ENCODE results near the gene ASCC2. TPM values are rescaled to one million over a fixed set of nuclear protein-coding genes. Genes with fewer than 3 reads are reported as not detected.

Gene ASCC2
- total RNA-seq, 1 experiment from 2014 or later, result 43.6 TPM

- H3K9me3 Mint-ChIP-seq, result no peaks in the 10 kb centered on the region
- no peak overlapping the region for H3K4me3 Mint-ChIP-seq
- peaks cover 2% of the 10 kb centered on the region; the same call in 1 of the 2 replicates for H3K36me3 Mint-ChIP-seq
- ChIA-PET CTCF (interaction anchor here (1.7 kb wide), 1 partner anchor 25 kb away, joined by 5 read pairs; no protein-coding TSS in a partner anchor), POLR2A (interaction anchor here (0.5 to 0.6 kb wide), 2 partner anchors 25 to 377 kb away, joined by 4 to 12 read pairs; no protein-coding TSS in a partner anchor)
- TF ChIP-seq TEAD4 (CRISPR knock-in tag; IDR thresholded peaks at IDR 0.05) (no peak), MYBL2 (CRISPR knock-in tag; IDR thresholded peaks at IDR 0.05) (no peak), ZNF425 (CRISPR knock-in tag; conservative IDR thresholded peaks at IDR 0.05) (no peak), NFATC4 (CRISPR knock-in tag; IDR thresholded peaks at IDR 0.05) (no peak), ZNF121 (CRISPR knock-in tag; IDR thresholded peaks at IDR 0.05) (no peak), ZNF416 (CRISPR knock-in tag; IDR thresholded peaks at IDR 0.05) (no peak), NR3C1 (CRISPR knock-in tag; conservative IDR thresholded peaks at IDR 0.05; ENCODE audit: low read depth) (no peak), GABPB1 (CRISPR knock-in tag; IDR thresholded peaks at IDR 0.05) (no peak), ZNF263 (CRISPR knock-in tag; IDR thresholded peaks at IDR 0.05; ENCODE audit: low read depth) (no peak), OVOL2 (CRISPR knock-in tag; IDR thresholded peaks at IDR 0.05; ENCODE audit: borderline replicate concordance) (no peak), MAX (CRISPR knock-in tag; IDR thresholded peaks at IDR 0.05) (no peak), ZMAT4 (CRISPR knock-in tag; IDR thresholded peaks at IDR 0.05) (no peak), ZSCAN18 (CRISPR knock-in tag; IDR thresholded peaks at IDR 0.05) (no peak), TP53 (CRISPR knock-in tag; IDR thresholded peaks at IDR 0.05) (no peak), EMX1 (CRISPR knock-in tag; IDR thresholded peaks at IDR 0.05) (no peak), ZBTB21 (CRISPR knock-in tag; IDR thresholded peaks at IDR 0.05; ENCODE audit: borderline replicate concordance) (no peak), CTCF (IDR thresholded peaks at IDR 0.05) (no peak), ZNF423 (CRISPR knock-in tag; IDR thresholded peaks at IDR 0.05) (no peak)
- H3K27ac Mint-ChIP-seq, result no peak overlapping the region; the same call in 1 of the 2 replicates
- H3K27me3 Mint-ChIP-seq (ENCODE audit: low read depth), result no peaks in the 10 kb centered on the region; the same call in 1 of the 2 replicates
- no peaks in the 10 kb centered on the region for H3K4me1 Mint-ChIP-seq
- DNase-seq (ENCODE audit: low spot score) (no peak), ATAC-seq (no peak)
Measured at GRCh38 chr22:29747832-29748231, 90.2 kb downstream of the ASCC2 start.

- Mint-ChIP-seq H3K27ac (no peak overlapping the region), H3K9me3 (no peaks in the 10 kb centered on the region), H3K4me3 (no peak overlapping the region), H3K4me1 (peaks cover 5% of the 10 kb centered on the region), H3K36me3 (peaks cover 6% of the 10 kb centered on the region), H3K27me3 (ENCODE audit: low read depth) (no peaks in the 10 kb centered on the region; the same call in 1 of the 2 replicates)
- no peak for DNase-seq (ENCODE audit: low spot score)
- ChIA-PET POLR2A (no interaction called here), CTCF (no interaction called here)
- ATAC-seq, result no peak
- no peak for TF ChIP-seq ATF3 (CRISPR knock-in tag; conservative IDR thresholded peaks at IDR 0.05)
- TF ChIP-seq MXD4 (CRISPR knock-in tag; IDR thresholded peaks at IDR 0.05; ENCODE audit: borderline replicate concordance), result no peak
- TF ChIP-seq MYBL2 (CRISPR knock-in tag; IDR thresholded peaks at IDR 0.05), result no peak
- no peak for TF ChIP-seq SMAD4 (CRISPR knock-in tag; IDR thresholded peaks at IDR 0.05)
- TF ChIP-seq RELA (CRISPR knock-in tag; IDR thresholded peaks at IDR 0.05; ENCODE audit: borderline replicate concordance), result no peak
- no peak for TF ChIP-seq ZNF219 (CRISPR knock-in tag; IDR thresholded peaks at IDR 0.05; ENCODE audit: borderline replicate concordance)
- TF ChIP-seq MAX (CRISPR knock-in tag; IDR thresholded peaks at IDR 0.05), result no peak
- TF ChIP-seq ELF4 (CRISPR knock-in tag; IDR thresholded peaks at IDR 0.05; ENCODE audit: low read depth), result no peak
- no peak for TF ChIP-seq ESRRA (CRISPR knock-in tag; IDR thresholded peaks at IDR 0.05; ENCODE audit: borderline replicate concordance)
- TF ChIP-seq ATF2 (CRISPR knock-in tag; IDR thresholded peaks at IDR 0.05; ENCODE audit: borderline replicate concordance, low read depth), result no peak
- TF ChIP-seq GRHL2 (CRISPR knock-in tag; IDR thresholded peaks at IDR 0.05; ENCODE audit: insufficient replicate concordance, severe bottlenecking), result no peak
- no peak for TF ChIP-seq ZNF317 (CRISPR knock-in tag; IDR thresholded peaks at IDR 0.05; ENCODE audit: borderline replicate concordance, low read depth)
Measured at GRCh38 chr22:29744902-29745301, 93.2 kb downstream of the ASCC2 start.

Measured in WTC11 (cell line).